HG03439 (cell line): ENCODE measurements around the gene PTPRB.

Source experiments
- ATAC-seq: cut with Tn5 transposase; IDR thresholded peaks from one replicate; pipeline ENCODE4 v1.9.1; 2021; ENCODE audit warnings: mild to moderate bottlenecking, moderate library complexity; ENCODE audit not compliant: unreplicated experiment

Gene PTPRB

GRCh38 chr12:70644861-70645260 lies 7.6 kb upstream of the PTPRB start:
- no peak for ATAC-seq

GRCh38 chr12:70643939-70644338 lies 6.7 kb upstream of the PTPRB start:
- ATAC-seq = no peak

DNA sequence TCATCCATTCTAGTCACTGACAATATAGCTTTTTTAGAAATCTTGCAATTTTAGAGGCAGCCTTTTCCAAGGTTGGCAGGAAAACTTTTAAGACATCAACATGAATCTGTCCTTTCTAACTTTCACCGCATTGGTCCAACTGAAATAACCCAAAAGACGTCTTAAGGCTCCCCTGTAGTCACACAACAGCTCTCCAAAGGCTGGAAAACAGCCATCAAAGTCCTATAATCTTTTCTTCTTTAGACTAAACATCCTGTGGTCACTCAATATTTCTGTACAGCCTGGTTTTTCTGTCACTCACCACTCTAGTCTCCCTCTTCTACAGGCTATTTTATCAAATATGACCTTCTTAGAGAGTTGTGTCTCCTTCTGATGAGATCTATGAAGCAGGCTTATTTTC lies 4.5 kb upstream of the PTPRB start:
- ATAC-seq = no peak

GRCh38 chr12:70640901-70641300 lies 3.7 kb upstream of the PTPRB start:
- ATAC-seq = no peak

- ATAC-seq = no peak
Measured at GRCh38 chr12:70639535-70639934, 2.3 kb upstream of the PTPRB start.

GRCh38 chr12:70638639-70639360 lies 1.6 kb upstream of the PTPRB start:
- ATAC-seq = no peak

DNA sequence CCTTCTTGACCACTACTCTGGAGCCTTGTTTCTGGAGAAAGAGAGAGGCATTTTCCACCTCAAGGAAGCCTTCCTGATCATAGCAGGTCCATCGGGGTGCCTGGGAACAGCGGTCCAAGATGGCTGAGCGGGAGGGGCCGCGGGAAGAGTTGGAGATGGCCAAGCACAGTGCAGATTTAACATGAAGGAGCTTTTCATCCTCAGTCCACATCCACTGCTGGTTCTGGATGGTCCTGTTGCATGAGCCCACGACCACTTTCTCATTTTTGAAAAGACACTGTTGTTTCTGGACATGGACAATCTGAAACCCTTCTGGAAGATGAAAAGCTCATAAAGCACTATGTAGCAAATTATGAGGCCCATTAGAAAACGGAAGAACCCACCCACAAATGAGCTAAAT lies 1.5 kb downstream of the PTPRB start:
- no peak for ATAC-seq

DNA sequence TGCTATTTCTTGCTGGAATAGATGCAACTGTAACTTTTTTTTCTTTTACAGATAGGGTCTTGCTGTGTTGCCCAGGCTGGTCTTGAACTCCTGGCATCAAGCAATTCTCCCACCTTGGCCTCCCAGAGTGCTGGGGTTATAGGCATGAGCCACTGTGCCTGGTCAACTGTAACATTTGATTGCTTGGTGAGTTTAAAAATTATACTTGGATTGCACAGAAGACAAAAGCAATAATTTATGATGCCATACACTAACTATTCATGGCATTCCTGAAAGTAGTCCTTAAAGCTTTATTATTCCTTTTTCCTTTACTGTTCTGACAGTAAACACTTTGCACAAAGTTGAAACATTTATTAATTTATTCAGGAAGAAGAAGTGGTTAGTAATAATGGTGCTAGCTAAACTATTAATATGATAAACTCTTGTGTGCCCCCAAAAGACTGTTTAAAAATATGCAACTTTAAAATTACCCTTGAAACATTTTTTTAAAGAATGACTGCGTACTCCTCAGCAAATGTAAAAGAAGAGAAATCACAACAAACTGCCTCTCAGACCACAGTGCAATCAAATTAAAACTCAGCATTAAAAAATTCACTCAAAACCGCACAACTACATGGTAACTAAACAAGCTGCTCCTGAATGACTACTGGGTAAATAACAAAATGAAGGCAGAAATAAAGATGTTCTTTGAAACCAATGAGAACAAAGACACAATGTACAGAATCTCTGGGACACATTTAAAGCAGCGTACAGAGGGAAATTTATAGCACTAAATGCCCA lies 8.3 kb downstream of the PTPRB start:
- ATAC-seq = no peak

DNA sequence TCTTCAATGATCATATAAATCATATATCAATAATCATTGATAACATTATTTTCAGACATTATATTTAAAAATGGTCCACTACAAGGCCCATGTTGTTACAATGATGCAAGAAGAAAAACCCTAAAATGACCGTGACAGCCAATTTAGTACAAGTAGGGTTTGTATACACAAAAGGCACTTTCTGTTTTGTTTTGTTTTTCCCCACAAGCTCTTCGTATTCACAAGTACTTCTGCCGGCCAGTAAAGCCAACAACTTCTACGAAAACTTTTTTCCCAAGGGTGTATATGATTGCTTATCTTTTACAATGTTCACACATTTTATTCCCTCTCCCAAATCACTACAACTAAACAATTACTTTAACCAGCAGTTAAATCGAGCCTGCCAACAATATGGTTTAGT lies 9.6 kb downstream of the PTPRB start:
- ATAC-seq = no peak

DNA sequence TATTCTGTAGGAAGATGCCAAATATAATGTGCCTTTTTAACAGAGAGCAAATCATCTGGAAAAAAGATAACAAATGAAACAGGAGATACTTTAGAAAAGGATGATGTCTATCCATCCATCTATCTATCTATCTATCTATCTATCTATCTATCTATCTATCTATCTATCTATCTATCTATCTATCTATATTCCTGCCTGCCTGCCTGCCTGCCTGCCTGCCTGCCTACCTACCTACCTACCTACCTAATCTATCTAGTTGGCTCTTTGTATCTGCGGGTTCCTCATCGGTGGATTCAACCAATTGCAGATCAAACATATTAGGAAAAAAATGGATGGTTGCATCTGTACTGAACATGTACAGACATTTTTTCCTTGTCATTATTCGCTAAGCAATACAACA lies 11.0 kb downstream of the PTPRB start:
- ATAC-seq = no peak

- ATAC-seq = no peak
Measured at GRCh38 chr12:70619471-70620152, 17.6 kb downstream of the PTPRB start.

- ATAC-seq = no peak
Measured at GRCh38 chr12:70618371-70618770, 18.9 kb downstream of the PTPRB start.

- no peak for ATAC-seq
Measured at GRCh38 chr12:70617450-70617849, 19.8 kb downstream of the PTPRB start.

DNA sequence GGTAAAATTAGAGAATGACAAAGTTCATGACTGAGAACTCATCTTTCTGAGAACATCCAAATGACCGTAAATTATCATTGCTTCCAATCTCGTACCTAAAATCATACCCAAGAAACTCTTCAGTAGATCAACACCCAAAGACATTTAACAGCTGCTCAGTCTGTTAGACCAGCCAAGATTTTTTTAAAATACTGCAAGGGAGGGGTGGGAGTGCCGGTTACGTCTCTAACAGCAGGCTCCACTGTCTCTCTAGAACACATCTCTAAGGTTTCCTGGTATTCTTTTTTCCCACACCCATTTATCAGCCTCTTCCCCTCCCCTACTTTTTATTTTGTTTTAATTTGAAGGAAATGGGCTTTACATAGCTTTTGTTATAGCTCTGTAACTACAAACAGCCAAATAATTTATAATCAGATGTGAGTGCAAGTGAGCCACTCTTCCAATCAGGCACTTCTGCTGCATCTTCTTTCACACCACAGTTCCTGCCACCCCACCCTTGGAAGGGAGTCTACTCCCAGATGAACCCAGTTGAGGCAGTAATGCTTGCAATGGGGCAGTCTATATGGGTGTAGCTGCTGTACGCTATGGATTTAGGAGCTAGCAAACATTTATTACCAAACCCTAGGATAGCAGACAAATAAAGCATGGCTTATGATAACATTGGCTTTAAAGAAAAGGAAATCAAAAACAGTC lies 21.9 kb downstream of the PTPRB start:
- ATAC-seq = no peak

GRCh38 chr12:70609739-70610491 lies 27.3 kb downstream of the PTPRB start:
- ATAC-seq = no peak

GRCh38 chr12:70609203-70609602 lies 28.0 kb downstream of the PTPRB start:
- no peak for ATAC-seq

GRCh38 chr12:70608184-70608583 lies 29.0 kb downstream of the PTPRB start:
- no peak for ATAC-seq

GRCh38 chr12:70607107-70607506 lies 30.1 kb downstream of the PTPRB start:
- ATAC-seq = no peak

DNA sequence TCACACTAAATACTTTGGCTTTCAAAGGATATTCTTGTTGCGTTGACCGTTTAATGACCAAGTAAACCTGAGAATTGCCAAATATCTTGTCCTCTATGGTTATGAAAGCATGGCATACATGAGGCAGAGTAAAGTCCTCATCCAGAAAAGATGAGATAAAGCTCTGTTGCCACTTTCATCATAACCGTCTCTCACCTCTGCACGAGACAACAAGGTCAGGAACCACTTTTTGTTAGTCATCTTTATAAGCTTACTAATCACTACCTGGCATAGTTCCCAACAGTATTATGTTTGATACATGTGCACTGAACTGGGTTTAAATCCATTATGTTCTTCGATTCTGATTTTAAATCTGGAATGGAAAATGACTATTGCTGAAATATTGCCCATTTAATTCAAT lies 31.3 kb downstream of the PTPRB start:
- no peak for ATAC-seq

DNA sequence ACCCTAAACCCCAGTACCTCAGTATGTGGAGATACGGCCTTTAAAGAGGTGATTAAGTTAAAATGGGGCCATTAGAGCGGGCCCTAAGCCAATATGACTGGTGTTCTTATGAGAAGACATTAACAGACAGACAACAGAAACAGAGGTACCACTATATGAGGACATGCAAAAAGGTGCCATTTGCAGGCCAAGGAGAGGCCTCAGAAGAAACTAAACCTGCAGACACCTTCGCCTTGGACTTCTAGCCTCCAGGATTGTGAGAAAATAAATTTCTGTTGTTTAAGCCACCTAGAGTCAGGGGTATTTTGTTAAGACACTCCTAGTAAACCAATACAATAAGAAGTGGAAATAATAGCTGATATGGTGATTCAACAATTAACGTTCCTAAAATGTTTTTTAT lies 32.6 kb downstream of the PTPRB start:
- no peak for ATAC-seq

- ATAC-seq = no peak
Measured at GRCh38 chr12:70603044-70603443, 34.2 kb downstream of the PTPRB start.
